Testis (tissue), 2 donors: ENCODE results near the gene MAPK6.

Experiments used
- POLR2A ChIP-seq: fragments of 450-650 bp; IDR thresholded peaks from one replicate; pipeline ENCODE4 v1.6.1; 2017; ENCODE audit warnings: antibody characterized with exemption, mild to moderate bottlenecking, moderate library complexity
- TF ChIP-seq, protein P1 (sequence below), 3 experiments: fragments of 450-650 bp in 2 of 3; fragments of 200-600 bp in 1 of 3; sonication (generic) in 1 of 3; IDR thresholded peaks; one replicate each; pipeline ENCODE4 v1.5.1; 2016 to 2019; ENCODE audit warnings: antibody characterized with exemption in 3 of 3, mild to moderate bottlenecking in 2 of 3, moderate library complexity in 1 of 3

DNA sequence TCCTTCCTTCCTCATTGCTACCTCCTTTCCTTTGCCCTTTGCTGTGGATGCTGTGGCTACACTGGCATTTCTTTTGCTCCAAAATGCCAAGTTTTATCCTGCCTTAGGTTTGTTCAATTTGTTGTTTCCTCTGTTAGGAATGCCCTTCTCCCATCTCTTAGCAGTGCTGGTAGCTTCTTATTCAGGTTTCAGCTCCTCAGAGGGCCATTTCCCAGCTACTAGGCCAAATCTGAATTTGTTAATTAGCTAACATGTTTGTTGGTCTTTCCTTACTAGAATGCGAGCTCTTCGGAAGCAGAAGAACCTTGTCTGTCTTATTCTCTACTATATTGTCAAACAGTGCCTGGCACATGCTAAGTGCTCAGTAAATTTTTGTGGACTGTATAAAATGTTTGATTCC lies 11.0 kb downstream of the MAPK6 start:
- TF ChIP-seq, protein P1, sequence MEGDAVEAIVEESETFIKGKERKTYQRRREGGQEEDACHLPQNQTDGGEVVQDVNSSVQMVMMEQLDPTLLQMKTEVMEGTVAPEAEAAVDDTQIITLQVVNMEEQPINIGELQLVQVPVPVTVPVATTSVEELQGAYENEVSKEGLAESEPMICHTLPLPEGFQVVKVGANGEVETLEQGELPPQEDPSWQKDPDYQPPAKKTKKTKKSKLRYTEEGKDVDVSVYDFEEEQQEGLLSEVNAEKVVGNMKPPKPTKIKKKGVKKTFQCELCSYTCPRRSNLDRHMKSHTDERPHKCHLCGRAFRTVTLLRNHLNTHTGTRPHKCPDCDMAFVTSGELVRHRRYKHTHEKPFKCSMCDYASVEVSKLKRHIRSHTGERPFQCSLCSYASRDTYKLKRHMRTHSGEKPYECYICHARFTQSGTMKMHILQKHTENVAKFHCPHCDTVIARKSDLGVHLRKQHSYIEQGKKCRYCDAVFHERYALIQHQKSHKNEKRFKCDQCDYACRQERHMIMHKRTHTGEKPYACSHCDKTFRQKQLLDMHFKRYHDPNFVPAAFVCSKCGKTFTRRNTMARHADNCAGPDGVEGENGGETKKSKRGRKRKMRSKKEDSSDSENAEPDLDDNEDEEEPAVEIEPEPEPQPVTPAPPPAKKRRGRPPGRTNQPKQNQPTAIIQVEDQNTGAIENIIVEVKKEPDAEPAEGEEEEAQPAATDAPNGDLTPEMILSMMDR (IDR thresholded peaks at IDR 0.05): no peak
- TF ChIP-seq POLR2A: no peak
